ENCODE data around the gene LRP11. TPM values are rescaled to one million over a fixed set of nuclear protein-coding genes. Genes with fewer than 3 reads are reported as not detected.

Gene LRP11
- total and polyA plus RNA-seq, 3 donors from 2014 or later: 16.8 to 44.7 (median 28.8) TPM

DNA sequence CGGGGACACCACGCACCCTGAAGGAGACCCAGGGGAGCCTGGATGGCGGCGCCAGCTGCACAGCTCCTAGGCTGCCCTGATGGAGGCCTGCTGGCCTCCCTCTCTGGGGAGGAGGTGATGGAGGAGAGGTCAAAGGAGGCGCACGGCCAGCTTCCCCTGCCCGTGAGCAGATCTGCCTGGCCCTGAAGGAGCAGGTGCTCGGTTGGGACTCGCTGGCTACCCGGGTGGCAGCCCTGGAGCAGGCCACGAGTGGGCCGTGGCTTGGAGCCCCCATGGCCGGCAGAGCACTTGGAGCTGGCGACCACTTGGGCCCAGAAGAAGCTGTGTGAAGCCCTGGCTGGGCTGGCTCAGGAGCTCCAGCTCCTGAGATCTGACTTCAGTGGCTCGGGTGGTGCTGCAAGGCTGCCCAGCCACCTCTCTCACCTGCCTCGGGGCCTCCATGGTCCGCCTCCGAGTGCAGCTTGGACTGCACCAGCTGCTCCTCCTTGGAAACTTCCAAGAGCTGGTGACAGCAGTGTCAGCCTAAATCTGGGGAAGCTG, 41.3 kb upstream of the LRP11 start:
- WGBS, 2 donors: 90 to 93% methylated on average over 4 to 18 of the region's 18 CpGs
- Histone ChIP-seq H3K4me1 (no peaks in the 10 kb centered on the region), H3K27ac (no peak overlapping the region), H3K9me3 (no peaks in the 10 kb centered on the region), H3K36me3 (ENCODE audit: low read depth, missing control alignments) (no peaks in the 10 kb centered on the region), H3K27me3 (no peaks in the 10 kb centered on the region), H3K4me3 (no peak overlapping the region)
- intact Hi-C loops (cut with DNase I; ENCODE audit: low total_unique reads): no loop called here
- TF ChIP-seq POLR2A (IDR thresholded peaks at IDR 0.05): no peak
- TF ChIP-seq, protein P1, sequence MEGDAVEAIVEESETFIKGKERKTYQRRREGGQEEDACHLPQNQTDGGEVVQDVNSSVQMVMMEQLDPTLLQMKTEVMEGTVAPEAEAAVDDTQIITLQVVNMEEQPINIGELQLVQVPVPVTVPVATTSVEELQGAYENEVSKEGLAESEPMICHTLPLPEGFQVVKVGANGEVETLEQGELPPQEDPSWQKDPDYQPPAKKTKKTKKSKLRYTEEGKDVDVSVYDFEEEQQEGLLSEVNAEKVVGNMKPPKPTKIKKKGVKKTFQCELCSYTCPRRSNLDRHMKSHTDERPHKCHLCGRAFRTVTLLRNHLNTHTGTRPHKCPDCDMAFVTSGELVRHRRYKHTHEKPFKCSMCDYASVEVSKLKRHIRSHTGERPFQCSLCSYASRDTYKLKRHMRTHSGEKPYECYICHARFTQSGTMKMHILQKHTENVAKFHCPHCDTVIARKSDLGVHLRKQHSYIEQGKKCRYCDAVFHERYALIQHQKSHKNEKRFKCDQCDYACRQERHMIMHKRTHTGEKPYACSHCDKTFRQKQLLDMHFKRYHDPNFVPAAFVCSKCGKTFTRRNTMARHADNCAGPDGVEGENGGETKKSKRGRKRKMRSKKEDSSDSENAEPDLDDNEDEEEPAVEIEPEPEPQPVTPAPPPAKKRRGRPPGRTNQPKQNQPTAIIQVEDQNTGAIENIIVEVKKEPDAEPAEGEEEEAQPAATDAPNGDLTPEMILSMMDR (IDR thresholded peaks at IDR 0.05): no peak
- DNase-seq: no peak

DNA sequence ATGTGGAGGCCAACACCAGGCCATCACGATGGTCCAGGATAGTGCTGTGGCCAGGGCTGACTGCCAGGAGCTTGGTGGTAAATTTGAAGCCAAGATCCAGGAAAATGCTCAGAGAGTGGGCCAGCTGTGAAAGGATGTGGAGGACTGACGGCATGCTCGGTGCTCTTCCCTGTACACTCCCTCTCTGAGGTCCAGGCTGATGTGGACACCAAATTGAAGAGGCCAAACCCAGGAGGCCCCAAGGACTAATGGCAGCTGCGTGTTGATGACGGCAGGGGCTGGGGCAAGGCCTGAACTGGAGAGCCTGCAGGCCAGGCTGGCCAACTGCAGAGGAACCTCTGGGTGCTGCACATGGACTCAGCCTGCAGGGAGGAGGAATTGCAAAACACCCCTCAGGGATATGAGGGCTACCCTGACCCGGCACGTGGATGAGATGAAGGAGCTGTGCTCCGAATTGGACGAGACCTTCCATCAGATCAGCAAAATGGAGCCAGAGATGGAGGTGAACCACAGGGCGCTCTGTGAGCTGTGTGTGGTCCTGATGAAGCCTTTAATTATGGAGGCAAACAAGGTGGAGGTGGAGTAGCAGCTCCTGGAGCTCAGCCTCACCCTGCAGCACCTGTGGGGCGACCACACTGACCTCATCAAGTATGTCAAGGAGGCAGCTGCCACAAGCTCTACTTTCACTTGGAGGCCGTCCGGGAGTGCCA, 40.7 kb upstream of the LRP11 start:
- TF ChIP-seq, protein P1 (IDR thresholded peaks at IDR 0.05): no peak
- TF ChIP-seq POLR2A (IDR thresholded peaks at IDR 0.05): no peak
- no peaks in the 10 kb centered on the region for H3K9me3 ChIP-seq
- H3K27ac ChIP-seq: no peak overlapping the region
- no peak overlapping the region for H3K4me3 ChIP-seq
- H3K36me3 ChIP-seq (ENCODE audit: low read depth, missing control alignments): no peaks in the 10 kb centered on the region
- no peak for DNase-seq
- intact Hi-C loops (cut with DNase I; ENCODE audit: low total_unique reads): no loop called here
- WGBS, 2 donors: 85 to 87% methylated on average over 6 to 13 of the region's 13 CpGs
- no peaks in the 10 kb centered on the region for H3K27me3 ChIP-seq
- no peaks in the 10 kb centered on the region for H3K4me1 ChIP-seq

DNA sequence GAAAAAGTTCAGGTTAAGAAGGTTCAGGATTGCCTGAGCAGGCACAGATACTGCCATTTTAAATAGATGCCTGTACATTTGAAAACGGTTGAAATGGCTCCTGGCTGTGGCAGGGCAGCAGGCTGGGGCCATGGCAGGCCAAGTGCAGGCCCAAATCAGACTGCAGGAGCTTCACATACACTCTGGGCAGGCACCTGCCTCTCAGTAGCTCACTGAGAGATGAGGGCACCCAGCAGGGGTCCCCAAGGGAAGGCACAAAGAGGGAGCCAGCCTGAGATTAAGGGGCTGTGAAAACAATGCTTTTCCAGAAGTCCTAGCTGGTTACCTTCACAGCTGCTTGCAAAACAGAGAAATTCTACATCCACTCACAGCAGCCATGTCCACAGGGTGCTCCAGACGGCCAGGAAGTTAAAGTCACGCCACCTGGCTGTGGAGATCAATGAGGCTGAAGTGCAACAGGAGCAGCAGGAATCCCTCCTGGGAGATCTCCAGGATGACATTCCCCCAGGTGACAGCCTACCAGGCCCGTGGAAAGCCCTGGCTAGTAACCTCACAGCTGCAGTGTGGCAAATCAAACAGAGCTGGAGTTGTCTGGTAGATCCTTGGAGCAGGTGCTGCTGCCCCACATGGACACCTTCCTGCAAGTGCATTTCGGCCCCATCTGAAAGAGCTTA, 39.9 kb upstream of the LRP11 start:
- Histone ChIP-seq H3K27ac (no peak overlapping the region), H3K4me3 (no peak overlapping the region), H3K36me3 (ENCODE audit: low read depth, missing control alignments) (no peaks in the 10 kb centered on the region), H3K4me1 (no peaks in the 10 kb centered on the region), H3K9me3 (no peaks in the 10 kb centered on the region), H3K27me3 (no peaks in the 10 kb centered on the region)
- TF ChIP-seq POLR2A (IDR thresholded peaks at IDR 0.05): no peak
- TF ChIP-seq, protein P1 (IDR thresholded peaks at IDR 0.05): no peak
- intact Hi-C loops (cut with DNase I; ENCODE audit: low total_unique reads): no loop called here
- 71 to 83% methylated on average over 4 to 5 of the region's 5 CpGs for WGBS, 2 donors
- DNase-seq: no peak

DNA sequence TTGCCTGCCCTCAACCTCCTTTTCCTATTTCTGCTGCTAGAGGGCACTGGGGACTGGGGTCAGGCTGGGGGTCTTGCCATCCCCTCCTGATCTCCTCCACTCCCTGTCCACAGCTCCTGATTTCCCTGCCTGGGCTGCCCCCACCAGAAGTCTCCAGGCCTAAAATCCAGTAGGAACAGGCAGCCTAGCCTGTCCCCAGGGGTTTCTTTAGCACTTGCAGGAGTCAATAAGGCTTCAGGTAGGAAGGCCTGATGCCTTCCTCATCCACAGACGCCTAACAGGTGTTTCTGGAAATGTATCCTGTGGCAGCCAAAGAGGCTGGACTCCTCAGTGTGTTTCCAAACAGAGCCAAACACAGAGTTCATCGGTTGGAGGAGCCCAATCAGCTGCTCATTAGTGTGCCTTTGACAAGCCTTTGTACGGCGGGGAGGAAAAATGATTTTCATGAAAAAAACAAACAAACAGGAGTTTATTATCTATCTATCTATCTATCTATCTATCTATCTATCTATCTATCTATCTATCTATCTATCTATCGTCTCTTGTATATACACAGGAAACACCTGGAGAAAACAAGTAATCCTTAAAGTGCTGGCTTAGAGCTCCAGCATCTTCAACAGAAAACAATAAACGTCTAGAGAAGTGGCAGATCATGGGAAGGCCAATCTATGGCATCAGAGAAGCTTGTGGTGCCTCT, 37.4 kb upstream of the LRP11 start:
- Histone ChIP-seq H3K36me3 (ENCODE audit: low read depth, missing control alignments) (no peaks in the 10 kb centered on the region), H3K27ac (no peak overlapping the region), H3K27me3 (no peaks in the 10 kb centered on the region), H3K4me3 (no peak overlapping the region), H3K9me3 (no peaks in the 10 kb centered on the region), H3K4me1 (no peaks in the 10 kb centered on the region)
- 91 to 92% methylated on average over 6 of the region's 6 CpGs for WGBS, 2 donors
- intact Hi-C loops (cut with DNase I; ENCODE audit: low total_unique reads): no loop called here
- TF ChIP-seq, protein P1 (IDR thresholded peaks at IDR 0.05): no peak
- TF ChIP-seq POLR2A (IDR thresholded peaks at IDR 0.05): no peak
- no peak for DNase-seq
